GM18505 (cell line): Measurements from ENCODE around the gene PHF20.
"Not testable (repeated sequence)": the region's sequence is repeated elsewhere in the genome, so short reads cannot be mapped to it uniquely, and the experiment has no call there.

Source experiments
- ATAC-seq: cut with Tn5 transposase; IDR thresholded peaks from one replicate; pipeline ENCODE4 v1.9.1; 2021; ENCODE audit not compliant: unreplicated experiment
- POLR2A ChIP-seq: IDR thresholded peaks from 4 replicates; pipeline ENCODE4 v1.6.1; 2011; ENCODE audit warnings: borderline replicate concordance; ENCODE audit not compliant: insufficient read depth, insufficient read length; ENCODE audit errors: extremely low read depth

PHF20 gene

GRCh38 chr20:35992713-35993335 is 221.0 kb downstream of the PHF20 start:
- ATAC-seq = no peak
- no peak for TF ChIP-seq POLR2A

- ATAC-seq = no peak
- no peak for TF ChIP-seq POLR2A
These were observed 223.2 kb downstream of the PHF20 start for GRCh38 chr20:35994994-35995453.

DNA sequence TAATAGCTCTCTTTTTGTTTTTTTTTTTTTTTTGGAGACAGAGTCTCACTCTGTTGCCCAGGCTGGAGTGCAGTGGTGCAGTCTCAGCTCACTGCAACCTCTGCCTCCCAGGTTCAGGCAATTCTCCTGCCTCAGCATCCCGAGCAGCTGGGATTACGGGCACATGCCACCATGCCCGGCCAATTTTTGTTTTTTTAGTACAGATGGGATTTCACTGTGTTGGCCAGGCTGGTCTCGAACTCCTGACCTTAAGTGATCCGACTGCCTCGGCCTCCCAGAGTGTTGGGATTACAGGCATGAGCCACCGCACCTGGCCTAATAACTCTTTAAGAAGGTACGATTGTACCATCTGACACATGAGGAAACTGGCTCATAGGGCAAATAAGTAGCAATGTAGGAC is 224.7 kb downstream of the PHF20 start:
- ATAC-seq = not testable (repeated sequence)
